ENCODE data around the gene OR10H4.
"Not testable (repeated sequence)": the region's sequence is repeated elsewhere in the genome, so short reads cannot be mapped to it uniquely, and the experiment has no call there.

Gene OR10H4

DNA sequence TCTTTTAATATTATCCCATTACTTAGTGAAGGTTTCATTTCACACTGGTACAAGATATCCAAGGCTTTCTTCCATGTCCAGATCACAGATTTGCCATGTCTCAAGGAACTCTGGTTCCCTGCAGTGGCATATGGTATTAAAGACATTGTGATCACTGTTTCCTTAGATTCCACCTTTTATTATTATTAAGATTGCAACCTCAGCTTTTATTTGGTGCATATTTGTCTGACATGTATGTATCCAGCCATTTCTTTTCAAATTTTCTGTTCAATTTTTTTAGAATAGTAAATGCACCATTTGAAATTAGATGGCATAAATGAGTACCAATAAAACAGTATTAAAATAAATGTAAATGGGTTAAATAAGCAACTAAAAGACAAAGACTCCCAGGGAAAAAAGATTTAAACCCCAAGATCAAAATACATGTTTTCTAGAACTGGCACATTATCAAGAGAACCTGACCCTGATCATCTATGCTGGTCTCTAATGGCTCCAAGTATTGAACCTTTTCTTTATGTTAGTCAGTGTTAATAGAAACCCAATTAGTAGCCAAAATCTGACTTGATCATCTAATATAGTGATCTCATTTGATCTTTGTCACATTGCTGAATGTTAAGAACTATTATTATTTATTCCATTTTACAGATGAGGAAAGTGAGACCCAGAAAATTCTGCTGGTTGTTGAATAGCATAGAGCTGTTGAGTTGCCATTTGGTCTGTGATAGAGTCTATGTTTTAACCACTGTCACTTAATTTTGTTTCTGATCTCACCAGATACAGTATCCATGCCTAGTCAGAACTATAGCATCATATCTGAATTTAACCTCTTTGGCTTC is at the start of gene OR10H4:
OR10H4 (plus strand) TSS at position 786 of the 836 bp plus-strand sequence; CDS start at position 786, 0 bp downstream.
- DNase-seq (ENCODE audit: low read depth in 2 of 2): no peak

DNA sequence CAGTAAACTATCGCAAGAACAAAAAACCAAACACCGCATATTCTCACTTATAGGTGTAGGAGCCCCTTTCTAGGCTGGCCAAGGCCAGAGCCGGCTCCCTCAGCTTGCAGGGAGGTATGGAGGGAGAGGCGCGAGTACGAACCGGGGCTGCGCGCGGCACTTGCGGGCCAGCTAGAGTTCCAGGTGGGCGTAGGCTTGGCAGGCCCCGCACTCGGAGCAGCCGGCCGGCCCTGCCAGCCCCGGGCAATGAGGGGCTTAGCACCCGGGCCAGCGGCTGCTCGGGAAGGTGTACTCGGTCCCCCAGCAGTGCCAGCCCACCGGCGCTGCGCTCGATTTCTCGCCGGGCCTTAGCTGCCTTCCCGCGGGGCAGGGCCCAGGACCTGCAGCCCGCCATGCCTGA is 49.2 kb upstream of the OR10H4 start:
- DNase-seq (ENCODE audit: low read depth in 2 of 2): not testable (repeated sequence)

DNA sequence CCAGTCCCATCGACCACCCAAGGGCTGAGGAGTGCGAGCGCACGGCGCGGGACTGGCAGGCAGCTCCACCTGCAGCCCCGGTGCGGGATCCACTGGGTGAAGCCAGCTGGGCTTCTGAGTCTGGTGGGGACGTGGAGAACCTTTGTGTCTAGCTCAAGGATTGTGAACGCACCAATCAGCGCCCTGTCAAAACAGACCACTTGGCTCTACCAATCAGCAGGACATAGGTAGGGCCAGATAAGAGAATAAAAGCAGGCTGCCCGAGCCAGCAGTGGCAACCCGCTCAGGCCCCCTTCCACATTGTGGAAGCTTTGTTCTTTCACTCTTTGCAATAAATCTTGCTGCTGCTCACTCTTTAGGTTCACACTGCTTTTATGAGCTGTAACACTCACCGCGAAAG is 48.8 kb upstream of the OR10H4 start:
- DNase-seq (ENCODE audit: low read depth in 2 of 2): not testable (repeated sequence)

DNA sequence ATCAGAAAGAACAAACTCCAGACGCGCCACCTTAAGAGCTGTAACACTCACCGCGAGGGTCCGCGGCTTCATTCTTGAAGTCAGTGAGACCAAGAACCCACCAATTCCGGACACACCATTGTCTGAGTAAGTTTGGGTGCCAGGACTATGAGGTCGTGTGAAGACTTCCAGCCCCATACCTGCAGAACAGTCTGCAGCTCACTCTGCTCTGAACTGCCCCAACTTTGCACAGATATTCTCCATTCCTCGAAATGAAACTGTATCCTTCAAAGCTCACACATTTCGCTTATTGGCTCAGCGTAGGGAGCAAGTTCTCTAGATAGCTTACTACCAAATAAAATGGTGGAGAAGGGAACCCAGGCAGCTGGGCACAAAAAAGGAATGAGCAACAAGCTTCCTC is 48.3 kb upstream of the OR10H4 start:
- DNase-seq (ENCODE audit: low read depth in 2 of 2): no peak

DNA sequence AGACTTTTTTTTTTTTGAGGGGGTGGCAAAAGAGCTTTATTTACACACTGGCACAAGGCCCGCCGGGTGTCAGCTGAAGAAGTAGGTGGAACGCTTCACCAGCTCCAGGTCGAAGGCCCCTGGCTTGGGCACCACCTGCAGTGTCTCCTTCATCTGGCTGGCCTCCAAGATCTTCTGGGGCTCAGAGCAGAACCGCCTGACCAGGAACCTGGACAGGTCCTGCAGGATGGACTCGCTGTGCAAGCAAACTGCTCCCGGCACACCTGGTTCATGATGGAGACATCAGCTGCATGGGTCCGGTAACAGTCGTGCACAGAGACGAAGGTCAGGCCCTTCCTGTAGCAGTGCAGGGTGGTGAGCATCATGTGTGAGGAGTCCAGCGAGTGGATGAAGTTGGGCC is 46.6 kb upstream of the OR10H4 start:
- DNase-seq (ENCODE audit: low read depth in 2 of 2): no peak

DNA sequence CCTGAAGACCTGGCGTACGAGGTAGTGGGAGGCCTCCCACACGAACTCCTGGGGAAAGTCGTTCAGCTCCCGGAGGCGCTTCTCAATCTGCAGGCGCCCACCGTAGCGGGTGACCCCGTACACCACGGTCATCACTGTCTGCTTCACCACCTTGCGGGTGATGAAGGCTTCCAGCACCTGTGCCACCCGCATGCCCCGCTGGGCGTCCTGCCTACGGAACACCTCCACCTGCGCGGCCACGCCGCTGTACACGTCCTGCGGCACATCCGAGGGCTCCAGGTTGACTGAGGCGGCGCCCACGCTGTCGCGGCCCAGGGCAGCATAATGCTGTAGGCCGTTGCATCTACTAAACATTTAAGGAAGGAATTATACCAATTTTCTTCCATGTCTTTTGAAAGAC is 45.9 kb upstream of the OR10H4 start:
- not testable (repeated sequence) for DNase-seq (ENCODE audit: low read depth in 2 of 2)

- no peak for DNase-seq (ENCODE audit: low read depth in 2 of 2)
Measured at GRCh38 chr19:15905026-15905425, 43.8 kb upstream of the OR10H4 start.

- no peak for DNase-seq (ENCODE audit: low read depth in 2 of 2)
Measured at GRCh38 chr19:15911599-15912235, 37.1 kb upstream of the OR10H4 start.

- no peak for DNase-seq (ENCODE audit: low read depth in 2 of 2)
Measured at GRCh38 chr19:15913384-15913783, 35.4 kb upstream of the OR10H4 start.

GRCh38 chr19:15913830-15914229 is 35.0 kb upstream of the OR10H4 start:
- DNase-seq (ENCODE audit: low read depth in 2 of 2): no peak

GRCh38 chr19:15915109-15915508 is 33.7 kb upstream of the OR10H4 start:
- no peak for DNase-seq (ENCODE audit: low read depth in 2 of 2)

DNA sequence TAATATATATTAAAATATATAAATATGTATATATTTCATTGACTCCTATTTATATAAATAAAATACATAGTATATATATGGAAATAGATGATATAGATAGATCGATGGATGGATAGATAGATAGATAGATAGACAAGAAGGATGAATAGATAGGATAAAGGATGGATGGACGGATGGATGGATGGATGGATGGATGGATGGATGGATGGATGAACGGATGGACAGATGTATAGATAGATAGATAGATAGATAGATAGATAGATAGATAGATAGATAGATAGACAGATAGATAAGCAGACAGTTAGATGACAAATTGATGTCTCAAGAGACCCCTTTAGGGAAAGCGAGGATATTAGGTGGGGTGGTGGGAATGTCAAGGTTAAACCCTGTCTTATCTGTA is 29.6 kb upstream of the OR10H4 start:
- DNase-seq (ENCODE audit: low read depth in 2 of 2): no peak

DNA sequence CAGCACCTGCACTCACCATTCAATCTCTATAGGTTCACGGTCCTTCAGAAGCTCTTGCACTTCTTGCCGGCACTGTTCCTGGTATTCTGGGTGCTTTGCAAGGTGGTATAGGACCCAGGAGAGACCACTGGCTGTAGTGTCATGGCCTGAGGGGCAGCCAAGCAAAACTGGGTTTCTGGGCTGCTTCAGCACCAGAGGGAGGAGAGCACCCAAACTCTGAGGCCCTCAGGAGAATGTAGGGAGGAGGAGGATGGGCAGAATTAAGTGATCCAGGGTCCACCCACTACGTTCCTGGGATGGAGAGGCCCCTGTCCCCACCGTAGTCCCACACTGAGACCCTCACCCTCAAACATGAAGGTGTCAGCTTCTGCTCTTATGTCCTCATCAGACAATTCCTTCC is 26.8 kb upstream of the OR10H4 start:
- no peak for DNase-seq (ENCODE audit: low read depth in 2 of 2)

DNA sequence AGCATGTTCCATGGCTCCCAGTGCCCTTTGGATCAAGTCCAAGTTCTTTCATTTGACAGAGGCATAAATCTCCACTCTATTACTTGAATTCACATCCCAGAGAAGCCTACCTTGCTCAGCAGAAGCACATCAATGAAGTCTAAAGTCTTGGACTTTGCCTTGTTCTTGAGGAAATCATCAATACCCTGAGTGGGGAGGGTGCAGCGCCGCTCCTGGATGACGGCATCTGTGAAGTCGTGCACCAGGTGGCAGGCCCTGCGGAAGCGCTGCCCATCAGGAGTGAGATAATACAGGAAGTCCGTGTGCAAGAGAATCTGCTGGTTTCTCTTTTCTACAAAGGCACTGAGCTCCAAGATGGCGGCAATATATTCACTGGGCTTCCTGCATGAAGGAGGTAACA is 25.1 kb upstream of the OR10H4 start:
- DNase-seq (ENCODE audit: low read depth in 2 of 2): no peak

GRCh38 chr19:15926484-15926883 is 22.3 kb upstream of the OR10H4 start:
- no peak for DNase-seq (ENCODE audit: low read depth in 2 of 2)

GRCh38 chr19:15928321-15928720 is 20.5 kb upstream of the OR10H4 start:
- DNase-seq (ENCODE audit: low read depth in 2 of 2): no peak

DNA sequence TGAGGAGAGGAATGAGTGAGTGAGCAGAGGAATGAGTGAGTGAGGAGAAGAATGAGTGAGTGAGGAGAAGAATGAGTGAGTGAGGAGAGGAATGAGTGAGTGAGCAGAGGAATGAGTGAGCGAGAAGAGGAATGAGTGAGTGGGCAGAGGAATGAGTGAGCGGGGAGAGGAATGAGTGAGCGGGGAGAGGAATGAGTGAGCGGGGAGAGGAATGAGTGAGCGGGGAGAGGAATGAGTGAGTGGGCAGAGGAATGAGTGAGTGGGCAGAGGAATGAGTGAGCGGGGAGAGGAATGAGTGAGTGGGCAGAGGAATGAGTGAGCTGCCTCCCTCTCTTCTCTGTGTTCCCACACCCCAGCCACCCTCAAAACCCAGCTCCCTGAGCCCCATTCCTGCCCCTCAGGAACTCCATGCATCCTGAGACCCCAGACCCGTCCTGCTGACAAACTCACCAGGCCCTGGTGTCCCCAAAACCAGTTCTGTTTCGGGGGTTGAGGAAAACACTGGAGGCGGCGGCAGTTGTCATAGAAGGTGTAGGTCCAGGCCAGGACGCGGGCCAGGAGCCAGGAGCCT is 15.0 kb upstream of the OR10H4 start:
- DNase-seq (ENCODE audit: low read depth in 2 of 2): not testable (repeated sequence)

DNA sequence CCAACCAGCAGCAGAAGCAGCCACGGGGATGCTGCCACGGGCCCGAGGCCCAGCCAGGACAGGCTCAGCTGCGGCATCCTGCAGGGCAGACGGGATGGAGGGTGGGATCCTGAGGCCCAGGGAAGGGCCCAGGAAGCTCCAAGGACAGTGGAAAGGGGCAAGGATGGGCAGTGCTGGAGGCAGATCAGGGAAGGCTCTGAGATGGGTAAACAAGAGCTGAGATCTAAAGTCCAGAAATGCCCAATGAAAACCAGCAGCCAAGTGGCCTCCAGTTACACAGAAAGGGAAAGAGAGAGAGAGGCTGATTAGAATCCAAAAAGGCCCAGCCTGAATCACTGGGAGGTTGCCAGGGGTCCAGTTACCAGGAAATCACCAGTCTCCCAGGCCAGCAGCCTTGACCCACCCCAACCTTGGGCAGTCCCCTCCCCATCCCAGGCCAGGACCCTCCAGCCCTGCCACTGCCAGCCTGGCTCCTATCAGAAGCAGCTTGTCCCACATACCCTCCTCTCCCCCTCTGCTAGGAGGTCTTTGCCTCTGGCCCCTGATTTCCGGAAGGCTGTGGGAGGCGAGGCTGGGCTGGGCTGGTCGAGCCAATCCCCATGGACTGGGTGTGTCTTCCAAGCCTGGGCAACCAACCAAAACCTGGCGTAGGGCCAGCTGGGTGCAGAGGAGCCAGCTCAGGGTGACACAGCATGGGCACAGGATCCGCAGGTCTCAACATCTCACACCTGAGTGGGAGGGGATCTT is 14.3 kb upstream of the OR10H4 start, which contains the start of gene CYP4F11:
CYP4F11 (minus strand) TSS at position 198 of the 747 bp plus-strand sequence; CDS start at position 77, 121 bp downstream.
- no peak for DNase-seq (ENCODE audit: low read depth in 2 of 2)

- no peak for DNase-seq (ENCODE audit: low read depth in 2 of 2)
Measured at GRCh38 chr19:15935167-15935702, 13.6 kb upstream of the OR10H4 start.

DNA sequence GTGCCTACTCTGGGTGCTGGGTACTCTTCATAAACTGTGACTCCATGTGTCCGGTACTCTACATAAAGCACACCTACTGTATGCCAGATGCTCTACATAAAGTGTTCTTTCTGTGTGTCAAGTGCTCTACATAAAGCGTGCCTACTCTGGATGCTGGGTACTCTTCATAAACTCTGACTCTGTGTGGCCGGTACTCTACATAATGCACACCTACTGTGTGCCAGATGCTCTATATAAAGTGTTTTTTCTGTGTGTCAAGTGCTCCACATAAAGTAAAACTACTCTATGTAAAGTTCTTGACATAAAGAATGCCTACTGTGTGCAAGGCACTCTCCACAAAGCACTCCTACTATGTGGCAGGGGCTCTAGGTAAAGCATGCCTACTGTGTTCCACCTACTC is 12.6 kb upstream of the OR10H4 start:
- DNase-seq (ENCODE audit: low read depth in 2 of 2): no peak

GRCh38 chr19:15936950-15937349 is 11.9 kb upstream of the OR10H4 start:
- DNase-seq (ENCODE audit: low read depth in 2 of 2): no peak

DNA sequence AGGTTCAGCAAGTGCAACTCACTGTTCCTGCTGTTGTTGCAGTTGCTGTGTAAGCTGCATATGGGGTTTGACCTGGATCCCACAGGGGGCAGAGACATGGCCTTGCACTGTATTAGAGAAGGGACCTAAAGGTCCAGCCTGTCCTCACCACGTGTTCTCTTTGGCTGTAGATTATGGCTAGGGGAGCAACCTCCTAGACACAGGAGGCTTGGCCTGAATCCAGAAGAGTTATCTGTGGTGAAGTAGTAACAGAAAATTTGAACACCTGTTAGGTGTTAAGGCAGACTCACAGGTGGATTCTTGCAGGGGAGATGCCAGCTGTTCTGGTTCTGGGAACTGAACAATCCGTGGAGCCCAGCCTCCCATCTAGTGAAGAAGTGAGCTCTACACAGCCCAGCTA is 11.0 kb upstream of the OR10H4 start:
- no peak for DNase-seq (ENCODE audit: low read depth in 2 of 2)
